ENCODE data around the gene KIF20B. TPM values are rescaled to one million over a fixed set of nuclear protein-coding genes. Genes with fewer than 3 reads are reported as not detected.

Gene KIF20B
- 10 to 100 TPM; 56.4 to 58.1 TPM for total RNA-seq

GRCh38 chr10:89701242-89702120, at the start of gene KIF20B:
TSS of gene KIF20B (plus strand) at chr10:89701590. CDS start at chr10:89705295, 3,705 bp downstream.
- H3K27me3 Mint-ChIP-seq, result no peaks in the 10 kb centered on the region

GRCh38 chr10:89651916-89652573, 49.3 kb upstream of the KIF20B start:
- Mint-ChIP-seq H3K4me1 (peaks cover 7% of the 10 kb centered on the region), H3K27ac (no peak overlapping the region), H3K9me3 (peaks cover 5% of the 10 kb centered on the region), H3K36me3 (peaks cover 2% of the 10 kb centered on the region), H3K4me3 (no peak overlapping the region), H3K27me3 (peaks cover 25% of the 10 kb centered on the region)
- DNase-seq (no peak), ATAC-seq (ENCODE audit: low read depth) (no peak)
- POLR2A ChIA-PET, result no interaction called here

More at GRCh38 chr10:89701242-89702120, at the start of gene KIF20B:
- POLR2A ChIA-PET, result interaction anchor here (0.5 to 1.8 kb wide), 18 partner anchors 9 to 504 kb away, joined by 3 to 19 read pairs (median 4); partner anchors contain the start of genes IFIT5 and LIPA
- Mint-ChIP-seq H3K9me3 (no peaks in the 10 kb centered on the region), H3K4me3 (peak within 1 kb of the TSS; percentile 97), H3K4me1 (peaks cover 34% of the 10 kb centered on the region), H3K36me3 (peaks cover 14% of the 10 kb centered on the region), H3K27ac (peak within 1 kb of the TSS; percentile 99)
- peak; percentile 91 for DNase-seq
- peak; percentile 98 for ATAC-seq (ENCODE audit: low read depth)

GRCh38 chr10:89652806-89653370, 48.5 kb upstream of the KIF20B start:
- POLR2A ChIA-PET, result no interaction called here
- Mint-ChIP-seq H3K27me3 (peaks cover 21% of the 10 kb centered on the region), H3K4me3 (no peak overlapping the region), H3K9me3 (peaks cover 5% of the 10 kb centered on the region), H3K36me3 (peaks cover 2% of the 10 kb centered on the region), H3K27ac (no peak overlapping the region), H3K4me1 (peaks cover 7% of the 10 kb centered on the region)
- ATAC-seq (ENCODE audit: low read depth), result no peak
- no peak for DNase-seq

GRCh38 chr10:89653410-89653869, 48.0 kb upstream of the KIF20B start:
- H3K36me3 Mint-ChIP-seq, result peaks cover 2% of the 10 kb centered on the region
- H3K4me3 Mint-ChIP-seq, result no peak overlapping the region
- no peak for DNase-seq

GRCh38 chr10:89655722-89656121, 45.7 kb upstream of the KIF20B start:
- Mint-ChIP-seq H3K27ac (no peak overlapping the region), H3K4me3 (no peak overlapping the region), H3K4me1 (peaks cover 7% of the 10 kb centered on the region), H3K9me3 (peaks cover 5% of the 10 kb centered on the region), H3K27me3 (peaks cover 10% of the 10 kb centered on the region), H3K36me3 (peaks cover 2% of the 10 kb centered on the region)
- DNase-seq (no peak), ATAC-seq (ENCODE audit: low read depth) (no peak)
- POLR2A ChIA-PET, result interaction anchor here (0.8 kb wide), 1 partner anchor 12 kb away, joined by 3 read pairs; no protein-coding TSS in a partner anchor

More at GRCh38 chr10:89653410-89653869, 48.0 kb upstream of the KIF20B start:
- no peak for ATAC-seq (ENCODE audit: low read depth)
- POLR2A ChIA-PET, result no interaction called here
- Mint-ChIP-seq H3K9me3 (peaks cover 5% of the 10 kb centered on the region), H3K27ac (no peak overlapping the region), H3K4me1 (peaks cover 7% of the 10 kb centered on the region), H3K27me3 (peaks cover 16% of the 10 kb centered on the region)

GRCh38 chr10:89657302-89657701, 44.1 kb upstream of the KIF20B start:
- Mint-ChIP-seq H3K27ac (no peak overlapping the region), H3K9me3 (peaks cover 5% of the 10 kb centered on the region), H3K27me3 (peaks cover 11% of the 10 kb centered on the region), H3K4me1 (peaks cover 7% of the 10 kb centered on the region), H3K4me3 (no peak overlapping the region), H3K36me3 (peaks cover 2% of the 10 kb centered on the region)
- POLR2A ChIA-PET, result no interaction called here
- ATAC-seq (ENCODE audit: low read depth) (no peak), DNase-seq (no peak)

- Mint-ChIP-seq H3K27me3 (peaks cover 14% of the 10 kb centered on the region), H3K27ac (no peak overlapping the region), H3K4me1 (no peaks in the 10 kb centered on the region), H3K9me3 (peaks cover 5% of the 10 kb centered on the region), H3K4me3 (no peak overlapping the region), H3K36me3 (peaks cover 2% of the 10 kb centered on the region)
- ATAC-seq (ENCODE audit: low read depth) (no peak), DNase-seq (no peak)
- POLR2A ChIA-PET, result no interaction called here
These were observed 42.0 kb upstream of the KIF20B start for GRCh38 chr10:89659143-89660131.

- Mint-ChIP-seq H3K27me3 (peaks cover 17% of the 10 kb centered on the region), H3K9me3 (no peaks in the 10 kb centered on the region), H3K4me3 (no peak overlapping the region), H3K4me1 (no peaks in the 10 kb centered on the region), H3K27ac (no peak overlapping the region), H3K36me3 (no peaks in the 10 kb centered on the region)
- ATAC-seq (ENCODE audit: low read depth) (no peak), DNase-seq (no peak)
- POLR2A ChIA-PET, result no interaction called here
These were observed 38.8 kb upstream of the KIF20B start for GRCh38 chr10:89662596-89662995.

GRCh38 chr10:89663144-89663543, 38.2 kb upstream of the KIF20B start:
- H3K27ac Mint-ChIP-seq, result no peak overlapping the region
- POLR2A ChIA-PET, result no interaction called here
- no peak overlapping the region for H3K4me3 Mint-ChIP-seq

GRCh38 chr10:89664203-89664602, 37.2 kb upstream of the KIF20B start:
- no peak for ATAC-seq (ENCODE audit: low read depth)
- Mint-ChIP-seq H3K4me1 (no peaks in the 10 kb centered on the region), H3K9me3 (no peaks in the 10 kb centered on the region), H3K27ac (no peak overlapping the region), H3K36me3 (no peaks in the 10 kb centered on the region), H3K4me3 (no peak overlapping the region), H3K27me3 (peaks cover 22% of the 10 kb centered on the region)
- POLR2A ChIA-PET, result no interaction called here
- no peak for DNase-seq

More at GRCh38 chr10:89663144-89663543, 38.2 kb upstream of the KIF20B start:
- H3K9me3 Mint-ChIP-seq, result no peaks in the 10 kb centered on the region
- H3K36me3 Mint-ChIP-seq, result no peaks in the 10 kb centered on the region
- H3K27me3 Mint-ChIP-seq, result peaks cover 18% of the 10 kb centered on the region
- DNase-seq, result no peak
- H3K4me1 Mint-ChIP-seq, result no peaks in the 10 kb centered on the region
- no peak for ATAC-seq (ENCODE audit: low read depth)

GRCh38 chr10:89665302-89665701, 36.1 kb upstream of the KIF20B start:
- Mint-ChIP-seq H3K4me1 (no peaks in the 10 kb centered on the region), H3K27me3 (peaks cover 24% of the 10 kb centered on the region), H3K27ac (no peak overlapping the region), H3K9me3 (no peaks in the 10 kb centered on the region), H3K4me3 (no peak overlapping the region), H3K36me3 (no peaks in the 10 kb centered on the region)
- POLR2A ChIA-PET, result no interaction called here
- ATAC-seq (ENCODE audit: low read depth) (no peak), DNase-seq (no peak)

GRCh38 chr10:89666138-89666537, 35.3 kb upstream of the KIF20B start:
- ATAC-seq (ENCODE audit: low read depth) (no peak), DNase-seq (no peak)
- H3K27me3 Mint-ChIP-seq, result peaks cover 20% of the 10 kb centered on the region
- H3K4me3 Mint-ChIP-seq, result no peak overlapping the region
- H3K27ac Mint-ChIP-seq, result no peak overlapping the region
- H3K36me3 Mint-ChIP-seq, result no peaks in the 10 kb centered on the region
- H3K9me3 Mint-ChIP-seq, result no peaks in the 10 kb centered on the region
- POLR2A ChIA-PET, result no interaction called here
- no peaks in the 10 kb centered on the region for H3K4me1 Mint-ChIP-seq

Measured in activated naive CD8-positive, alpha-beta T cell treated with anti-CD3 and anti-CD28 coated beads, Interleukin-2, amount 10 ng/mL, durations not matched to agents 7 days and 5 days (primary cell).